ENCODE measurements around the gene KLHL25.
A peak's percentile ranks its signal among the peaks of the same experiment; 100 is the strongest.

KLHL25 gene

GRCh38 chr15:85746641-85747040 is 48.1 kb downstream of the KLHL25 start:
- DNase-seq = no peak

DNA sequence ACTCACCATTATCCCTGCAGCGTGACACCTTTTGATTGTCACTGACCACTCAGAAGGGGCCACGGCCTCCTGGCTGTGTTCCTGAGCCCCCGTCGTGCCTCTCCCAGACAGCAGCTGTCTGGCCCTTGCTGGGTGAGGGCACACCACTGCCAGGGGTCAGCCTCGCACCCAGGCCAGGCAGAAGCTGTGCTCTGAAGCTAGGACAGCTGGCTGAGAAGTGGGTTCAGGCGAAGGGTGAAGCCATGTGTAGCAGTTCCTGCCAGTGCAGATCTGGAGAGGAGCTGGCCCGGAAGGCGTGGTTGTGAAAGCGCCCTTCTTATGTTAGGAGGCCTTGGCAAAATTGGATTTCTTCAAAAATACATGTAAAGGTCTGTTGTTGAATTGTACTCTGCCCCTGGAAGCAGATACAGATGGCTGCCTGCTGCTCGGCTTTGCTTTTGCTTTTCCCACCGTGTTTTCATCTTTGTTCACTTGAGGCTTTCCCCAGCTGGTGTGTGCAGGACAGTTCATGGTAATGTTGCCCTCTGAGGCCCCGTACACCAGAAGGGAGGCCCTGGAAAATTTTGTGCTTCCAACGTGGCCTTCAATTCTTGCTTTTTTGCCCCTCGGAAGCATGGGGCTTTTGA is 49.1 kb downstream of the KLHL25 start:
- no peak for DNase-seq

GRCh38 chr15:85745023-85745422 is 49.7 kb downstream of the KLHL25 start:
- DNase-seq = no peak

DNA sequence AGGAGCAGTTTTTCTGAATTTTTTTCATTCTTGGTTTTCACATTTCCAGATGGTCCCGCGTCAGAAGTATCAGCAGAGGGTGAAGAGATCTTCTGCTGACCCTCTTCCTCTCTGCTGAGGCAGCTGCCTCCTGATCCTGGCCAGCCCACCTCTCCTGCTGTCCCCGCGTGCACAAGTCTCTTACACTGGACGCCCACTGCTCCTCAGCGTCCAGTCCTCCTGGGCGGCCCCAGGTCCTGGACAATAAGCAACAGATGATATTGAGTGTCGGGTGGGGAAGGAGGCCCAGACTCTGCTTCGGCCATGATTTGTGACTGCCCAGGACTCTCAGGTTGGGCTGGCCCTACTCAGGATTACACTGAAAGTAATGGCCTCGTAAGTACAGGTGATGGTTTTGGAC is 50.1 kb downstream of the KLHL25 start:
- DNase-seq = no peak

- DNase-seq = no peak
Observed at GRCh38 chr15:85743392-85744055, 51.2 kb downstream of the KLHL25 start.

DNA sequence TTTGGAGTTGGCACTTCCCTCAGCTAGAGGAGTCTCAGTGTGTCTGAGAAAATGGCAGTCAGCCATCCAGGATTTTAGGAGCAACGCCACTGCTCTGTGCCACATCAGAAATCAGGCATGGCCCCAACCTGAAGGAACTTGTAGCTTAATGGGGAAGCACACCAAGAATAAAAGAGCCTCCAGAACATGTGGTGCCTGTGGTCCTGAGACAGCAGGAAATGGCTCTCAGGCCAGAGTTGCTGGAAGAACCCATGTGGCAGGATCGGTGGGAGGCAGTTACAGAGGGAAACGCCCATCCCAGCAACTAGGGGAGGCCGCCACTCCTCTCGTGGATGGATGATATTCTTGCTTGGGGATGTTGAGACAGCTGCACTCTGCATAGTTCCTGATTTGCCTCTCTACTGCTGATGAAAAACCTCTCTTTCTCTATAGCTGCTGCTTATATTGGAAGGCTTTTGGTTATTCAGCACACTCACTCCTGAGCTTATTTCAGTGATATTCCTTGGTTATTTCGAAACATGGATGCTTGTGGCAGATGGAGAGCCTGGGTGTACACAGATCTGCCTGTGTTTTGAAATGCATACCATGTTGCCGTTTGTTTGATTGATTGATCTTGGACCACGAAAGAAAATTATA is 52.4 kb downstream of the KLHL25 start:
- DNase-seq = no peak

GRCh38 chr15:85741662-85742061 is 53.1 kb downstream of the KLHL25 start:
- DNase-seq = no peak

GRCh38 chr15:85741021-85741421 is 53.7 kb downstream of the KLHL25 start:
- no peak for DNase-seq

DNA sequence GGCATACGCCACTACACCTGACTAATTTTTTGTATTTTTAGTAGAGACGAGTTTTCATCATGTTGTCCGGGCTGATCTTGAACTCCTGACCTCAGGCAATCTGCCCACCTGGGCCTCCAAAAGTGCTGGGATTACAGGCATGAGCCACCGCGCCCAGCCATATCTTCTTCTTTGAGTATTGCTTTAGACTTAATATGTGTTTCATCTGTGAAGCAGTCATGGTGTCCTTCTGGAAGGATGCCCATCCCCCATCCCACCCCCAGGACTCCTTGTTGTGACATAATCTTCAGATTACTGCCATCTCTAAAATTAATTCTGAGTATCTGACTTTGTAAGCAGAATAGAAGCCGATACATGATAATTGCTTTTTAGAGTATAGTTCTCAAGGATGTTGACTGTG is 57.7 kb downstream of the KLHL25 start:
- DNase-seq = no peak

DNA sequence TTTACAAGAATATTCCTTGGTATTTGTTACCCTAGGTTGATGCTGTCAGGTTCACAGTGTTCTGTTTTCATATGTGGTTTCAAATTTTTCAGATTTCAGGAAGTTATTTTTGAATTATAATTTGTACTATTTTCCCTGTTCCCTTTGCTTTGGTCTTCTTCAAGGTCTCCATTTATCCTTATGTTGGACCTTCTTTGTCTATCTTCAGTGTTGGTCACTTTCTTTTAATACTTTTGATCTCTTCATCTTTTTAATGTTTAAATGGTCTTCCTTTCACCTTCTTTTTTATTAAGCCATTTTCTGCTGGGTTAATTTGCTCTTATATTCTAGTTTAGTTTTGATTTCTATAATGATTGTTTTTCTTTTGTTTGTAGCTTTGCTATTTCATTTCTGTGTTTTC is 61.3 kb downstream of the KLHL25 start:
- DNase-seq = no peak

GRCh38 chr15:85730001-85730820 is 64.5 kb downstream of the KLHL25 start:
- DNase-seq = peak; percentile 53

DNA sequence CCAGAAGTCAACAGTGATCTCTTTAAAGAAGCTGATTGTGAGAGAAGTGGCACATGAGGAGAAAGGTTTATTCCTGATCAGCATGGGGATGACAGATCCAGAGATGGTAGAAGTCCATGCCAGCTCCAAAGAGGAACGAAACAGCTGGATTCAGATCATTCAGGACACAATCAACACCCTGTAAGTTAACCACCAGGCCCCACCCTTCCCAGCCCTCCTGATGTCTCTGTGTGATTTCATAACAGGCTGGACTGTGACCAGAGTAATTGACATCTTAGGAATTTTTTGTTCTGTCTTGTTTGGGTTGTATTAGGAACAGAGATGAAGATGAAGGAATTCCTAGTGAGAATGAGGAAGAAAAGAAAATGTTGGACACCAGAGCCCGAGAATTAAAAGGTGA is 67.7 kb downstream of the KLHL25 start:
- DNase-seq = no peak

- no peak for DNase-seq
Observed at GRCh38 chr15:85726454-85726853, 68.3 kb downstream of the KLHL25 start.

DNA sequence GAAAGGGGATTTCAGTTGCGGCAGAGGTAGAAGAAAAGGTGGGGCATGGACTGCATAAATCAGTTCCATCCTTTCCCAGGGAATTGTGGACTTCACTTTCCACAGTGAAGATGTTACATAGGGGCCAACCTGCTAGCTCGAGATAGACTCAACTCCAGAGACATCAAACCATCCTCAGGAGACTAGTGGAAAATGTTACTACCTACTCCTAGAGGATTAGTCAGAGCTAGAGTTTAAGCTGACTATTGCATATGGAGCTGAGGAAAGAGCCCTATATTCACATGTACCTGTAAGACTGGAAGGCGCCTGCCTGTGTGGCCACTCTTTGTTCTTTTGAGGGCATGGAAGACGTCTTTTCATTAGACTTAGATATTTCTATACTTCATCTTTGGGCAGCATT is 69.2 kb downstream of the KLHL25 start:
- DNase-seq = no peak

DNA sequence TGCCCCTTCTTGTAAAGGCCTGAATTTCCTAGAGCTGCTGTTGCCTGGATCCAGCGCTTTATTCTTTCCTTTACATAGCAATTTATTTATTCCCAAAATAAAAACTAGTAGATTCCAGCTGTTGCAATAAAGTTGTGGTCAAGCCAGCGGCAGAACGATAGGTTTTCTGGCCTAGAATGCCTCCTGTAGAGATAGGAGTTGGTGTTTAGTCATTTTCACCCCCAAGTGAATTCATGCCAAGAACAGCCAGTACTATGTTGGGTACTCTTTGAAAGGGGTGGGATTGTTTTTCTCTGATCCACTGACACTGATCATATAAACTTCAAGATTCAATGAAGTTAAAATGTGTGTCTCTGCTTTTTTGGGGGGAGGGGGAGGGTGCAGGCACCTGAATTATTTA is 69.7 kb downstream of the KLHL25 start:
- DNase-seq = no peak

DNA sequence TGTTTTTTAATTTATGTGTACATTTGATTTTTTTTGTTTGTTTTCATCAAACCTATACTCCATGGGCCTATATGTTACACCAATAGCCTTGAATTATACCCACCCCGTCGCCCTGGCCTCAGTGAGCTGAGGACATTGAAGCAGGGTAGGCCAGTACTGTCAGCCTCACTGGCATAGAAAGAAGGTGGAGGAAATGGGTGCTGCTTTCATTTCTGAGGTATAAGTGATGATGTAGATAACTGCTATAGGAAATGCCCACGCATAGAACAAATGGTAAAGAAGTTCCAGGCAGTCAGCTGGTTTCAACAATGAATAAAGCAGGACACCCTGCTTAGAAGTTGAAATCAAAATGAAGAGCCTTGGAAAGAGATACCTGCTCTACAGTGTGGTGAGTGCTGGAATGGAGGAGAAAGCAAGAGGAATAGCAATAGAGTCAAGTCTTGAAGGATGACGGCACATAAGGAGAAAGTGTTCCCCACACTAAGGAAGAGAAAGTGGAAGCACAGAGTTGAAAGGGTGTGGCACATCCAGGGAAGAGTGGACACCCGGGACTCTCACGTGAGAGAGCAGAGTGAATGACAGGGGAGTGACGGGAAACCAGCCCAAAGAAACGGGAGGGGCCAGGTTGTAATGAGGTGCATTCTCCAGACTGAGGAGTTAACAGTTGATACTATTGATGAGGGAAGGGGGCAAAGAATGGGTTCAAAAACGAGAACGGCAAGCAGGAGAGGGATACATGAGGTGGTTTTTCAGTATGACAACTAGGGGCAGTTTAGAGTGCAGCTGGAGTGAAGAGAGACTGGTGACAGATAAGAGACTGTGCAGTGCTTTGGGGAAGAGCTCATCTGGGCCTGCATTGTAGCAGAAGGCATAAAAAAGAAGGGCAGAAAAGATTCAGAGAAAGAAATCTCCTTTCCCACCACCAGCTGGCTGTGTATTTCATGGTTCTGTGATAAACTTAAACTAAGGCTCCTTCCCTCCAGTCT is 70.5 kb downstream of the KLHL25 start:
- peak; percentile 16 for DNase-seq

DNA sequence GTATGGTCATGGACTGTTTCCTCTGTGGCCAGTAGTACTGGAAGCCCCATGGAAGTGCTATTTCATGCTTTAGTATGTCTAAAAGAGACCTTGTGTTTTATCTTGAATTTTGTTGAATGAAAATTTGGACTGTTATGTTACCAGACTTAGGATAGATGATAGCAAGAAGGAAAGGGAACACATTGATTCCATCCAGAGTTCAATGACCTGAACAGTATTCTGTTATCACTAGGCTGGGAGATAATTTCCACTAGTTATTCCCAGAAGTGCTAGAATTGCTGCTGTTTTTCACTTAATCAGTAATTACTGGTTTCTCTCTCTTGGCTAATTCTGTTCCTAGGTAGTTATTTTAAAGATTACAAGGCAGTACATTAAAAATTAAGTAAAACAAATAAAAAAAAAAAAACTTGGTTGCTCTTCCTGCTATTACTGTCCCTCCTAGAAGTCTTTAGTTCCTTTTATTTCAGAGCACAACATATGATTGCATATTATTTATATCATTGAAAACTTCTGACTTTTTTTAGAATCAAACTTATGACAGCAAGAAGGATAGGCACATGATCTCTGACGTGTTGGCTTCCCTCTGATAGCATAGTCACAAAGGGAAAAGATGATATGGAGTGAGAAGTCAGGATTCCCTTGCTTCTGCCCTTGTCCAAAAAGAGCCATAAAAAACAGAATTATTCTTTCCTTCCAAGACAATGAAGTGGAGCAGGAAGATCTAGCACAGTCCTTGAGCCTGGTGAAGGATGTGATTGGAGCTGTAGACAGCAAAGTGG is 72.2 kb downstream of the KLHL25 start:
- DNase-seq = no peak

DNA sequence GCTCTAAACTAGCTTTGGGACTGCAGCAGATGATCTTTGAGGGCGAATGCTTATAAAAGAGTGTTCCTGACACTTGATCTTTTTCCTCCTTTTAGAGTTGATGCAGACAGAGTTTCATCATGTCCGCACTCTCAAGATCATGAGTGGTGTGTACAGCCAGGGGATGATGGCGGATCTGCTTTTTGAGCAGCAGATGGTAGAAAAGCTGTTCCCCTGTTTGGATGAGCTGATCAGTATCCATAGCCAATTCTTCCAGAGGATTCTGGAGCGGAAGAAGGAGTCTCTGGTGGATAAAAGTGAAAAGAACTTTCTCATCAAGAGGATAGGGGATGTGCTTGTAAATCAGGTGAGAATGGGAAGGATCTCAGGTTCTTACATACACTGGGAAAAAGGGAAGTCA is 75.7 kb downstream of the KLHL25 start:
- no peak for DNase-seq

DNA sequence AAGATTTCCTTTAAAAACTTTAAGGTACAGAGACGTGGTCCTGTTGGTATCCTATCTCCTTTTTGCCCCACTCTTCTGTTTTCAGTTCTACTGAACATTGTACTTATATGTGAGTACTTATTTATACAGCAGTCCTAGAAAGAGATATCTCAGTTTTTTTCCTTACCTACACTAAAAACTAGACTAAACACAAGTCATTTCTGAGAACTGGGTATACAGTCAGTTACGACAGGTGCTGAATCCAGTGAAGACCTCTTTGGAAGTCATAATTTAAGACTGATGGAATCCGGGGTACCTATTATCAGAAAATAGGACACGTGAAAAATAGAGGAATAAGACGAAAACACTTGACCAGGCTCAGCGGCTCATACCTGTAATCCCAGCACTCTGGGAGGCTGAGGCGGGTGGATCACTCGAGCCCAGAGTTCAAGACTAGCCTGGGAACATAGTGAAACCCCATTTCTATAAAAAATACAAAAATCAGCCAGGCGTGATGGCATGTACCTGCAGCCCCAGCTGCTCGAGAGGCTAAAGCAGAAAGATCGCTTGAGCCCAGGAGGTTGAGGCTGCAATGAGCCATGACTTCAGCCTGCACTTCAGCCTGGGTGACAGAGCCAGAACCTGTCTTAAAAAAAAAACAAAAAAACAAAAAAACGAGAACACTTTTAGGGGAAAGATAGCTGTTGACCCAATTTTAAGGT is 76.3 kb downstream of the KLHL25 start:
- no peak for DNase-seq

GRCh38 chr15:85717212-85717611 is 77.5 kb downstream of the KLHL25 start:
- DNase-seq = no peak

- DNase-seq = no peak
Observed at GRCh38 chr15:85716261-85716660, 78.5 kb downstream of the KLHL25 start.

All from CD4-positive, alpha-beta T cell treated with Interleukin-6 for 4 hours (primary cell).